ENCODE data around the gene JAZF1.

- TF ChIP-seq POU6F1 (CRISPR knock-in tag; IDR thresholded peaks at IDR 0.05; ENCODE audit: borderline replicate concordance, low read depth) (no peak), ISL1 (CRISPR knock-in tag; IDR thresholded peaks at IDR 0.05) (no peak), BACH2 (CRISPR knock-in tag; IDR thresholded peaks at IDR 0.05; ENCODE audit: borderline replicate concordance) (no peak), SNAI2 (CRISPR knock-in tag; IDR thresholded peaks at IDR 0.05) (no peak), ARNTL (CRISPR knock-in tag; IDR thresholded peaks at IDR 0.05; ENCODE audit: borderline replicate concordance, low read depth) (no peak), OSR1 (CRISPR knock-in tag; IDR thresholded peaks at IDR 0.05) (no peak), ZFP30 (CRISPR knock-in tag; IDR thresholded peaks at IDR 0.05) (no peak), RARB (CRISPR knock-in tag; IDR thresholded peaks at IDR 0.05) (no peak), PATZ1 (CRISPR knock-in tag; IDR thresholded peaks at IDR 0.05; ENCODE audit: borderline replicate concordance) (no peak), ZNF70 (CRISPR knock-in tag; IDR thresholded peaks at IDR 0.05) (no peak)
These were observed 308.7 kb downstream of the JAZF1 start for GRCh38 chr7:27871866-27872265.
